Activated CD4-positive, alpha-beta T cell treated with anti-CD3 and anti-CD28 coated beads, Interleukin-2, Interleukin-4, amounts not matched to agents 100 ng/mL and 50 ng/mL, durations not matched to agents 16 hours and 8 hours (primary cell): ENCODE data around the gene OVCA2.
A peak's percentile ranks its signal among the peaks of the same experiment; 100 is the strongest.

ENCODE experiments used
- DNase-seq: peaks from one replicate; pipeline ENCODE4 v3.0.0-alpha.2; 2020; ENCODE audit warnings: low spot score

The OVCA2 gene

GRCh38 chr17:2086306-2086705 lies 44.5 kb downstream of the OVCA2 start:
- DNase-seq = no peak

GRCh38 chr17:2087597-2088211 lies 45.9 kb downstream of the OVCA2 start:
- DNase-seq = peak; percentile 67

DNA sequence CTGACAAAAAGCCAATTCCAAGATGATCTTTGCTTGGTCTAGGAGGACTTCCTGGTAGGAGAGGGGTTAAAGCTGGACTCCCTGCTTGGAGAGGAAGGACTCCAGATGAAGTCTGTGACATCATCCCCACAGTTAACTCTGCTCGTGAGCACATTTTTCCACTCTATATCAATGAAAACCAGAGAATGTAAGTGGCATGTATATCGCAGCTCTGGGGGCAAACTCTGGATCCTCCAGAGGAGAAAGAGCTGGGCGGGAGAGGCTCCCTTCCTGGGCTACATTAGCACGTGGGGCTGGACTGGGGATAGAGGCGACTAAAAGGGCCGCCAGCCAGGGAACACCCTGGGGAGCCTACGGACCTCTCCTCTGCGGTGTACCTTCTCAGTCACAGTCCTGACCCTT lies 47.2 kb downstream of the OVCA2 start:
- DNase-seq = no peak

GRCh38 chr17:2090210-2090641 lies 48.4 kb downstream of the OVCA2 start:
- DNase-seq = no peak

- DNase-seq = no peak
Measured at GRCh38 chr17:2090804-2091534, 49.1 kb downstream of the OVCA2 start.

GRCh38 chr17:2092253-2092652 lies 50.4 kb downstream of the OVCA2 start:
- no peak for DNase-seq
